Liver (tissue), 9 donors: ENCODE results near the gene EFCAB10. TPM values are rescaled to one million over a fixed set of nuclear protein-coding genes. Genes with fewer than 3 reads are reported as not detected.
A peak's percentile ranks its signal among the peaks of the same experiment; 100 is the strongest.

Experiments
- DNase-seq: peaks from one replicate; pipeline ENCODE4 v3.0.0-alpha.2; 2017; ENCODE audit warnings: low spot score
- H3K27ac ChIP-seq, 2 donors: one replicate each; pipeline ENCODE4 v1.7.0; 2013; ENCODE audit warnings: inconsistent platforms in 2 of 2, low read length in 2 of 2, control low read depth in 1 of 2, low read depth in 1 of 2, mild to moderate bottlenecking in 1 of 2
- H3K27me3 ChIP-seq, 4 donors: one replicate each; pipeline versions ENCODE4 v1.6.1 to v1.7.0; 2013; ENCODE audit warnings: low read length in 3 of 4, inconsistent platforms in 1 of 4, mild to moderate bottlenecking in 1 of 4, moderate library complexity in 1 of 4; ENCODE audit not compliant: control insufficient read depth in 4 of 4, insufficient read depth in 4 of 4
- H3K36me3 ChIP-seq, 4 donors: one replicate each; pipeline versions ENCODE4 v1.6.1 to v1.7.0; 2013; ENCODE audit warnings: low read length in 3 of 4, mild to moderate bottlenecking in 3 of 4, low read depth in 1 of 4, moderate library complexity in 1 of 4; ENCODE audit not compliant: control insufficient read depth in 4 of 4, insufficient read depth in 3 of 4
- H3K4me1 ChIP-seq, 4 donors: one replicate each; pipeline versions ENCODE4 v1.6.1 to v1.7.0; 2013; ENCODE audit warnings: low read length in 3 of 4, mild to moderate bottlenecking in 3 of 4, moderate library complexity in 1 of 4; ENCODE audit not compliant: control insufficient read depth in 4 of 4, insufficient read depth in 4 of 4
- H3K4me3 ChIP-seq, 3 donors: one replicate each; pipeline versions ENCODE4 v1.6.1 to v1.7.0; 2013; ENCODE audit warnings: low read length in 3 of 3, control low read depth in 1 of 3, low read depth in 1 of 3, mild to moderate bottlenecking in 1 of 3
- H3K9ac ChIP-seq, 2 donors: one replicate each; pipeline ENCODE4 v1.7.0; 2013; ENCODE audit warnings: low read length in 2 of 2, mild to moderate bottlenecking in 2 of 2, moderate library complexity in 2 of 2, control low read depth in 1 of 2, low read depth in 1 of 2
- H3K9me3 ChIP-seq, 4 donors: one replicate each; pipeline versions ENCODE4 v1.6.1 to v1.7.0; 2013; ENCODE audit warnings: low read length in 3 of 4; ENCODE audit not compliant: control insufficient read depth in 4 of 4
- ATF3 ChIP-seq: IDR thresholded peaks from 2 replicates; pipeline ENCODE4 v1.6.1; 2016; ENCODE audit warnings: antibody characterized with exemption
- CTCF ChIP-seq: fragments of 150-350 bp; IDR thresholded peaks from 2 replicates; pipeline ENCODE4 v1.5.1; 2017; ENCODE audit warnings: improper control_type of control experiment, low read depth, low read length; ENCODE audit not compliant: missing input control
- FOXA1 ChIP-seq: IDR thresholded peaks from 2 replicates; pipeline ENCODE4 v1.6.1; 2016; ENCODE audit warnings: antibody characterized with exemption
- FOXA2 ChIP-seq: IDR thresholded peaks from 2 replicates; pipeline ENCODE4 v1.6.1; 2016; ENCODE audit warnings: antibody characterized with exemption
- GABPA ChIP-seq, 2 donors: IDR thresholded peaks in 1 of 2; conservative IDR thresholded peaks in 1 of 2; 2 replicates each; pipeline ENCODE4 v1.6.1; 2016; ENCODE audit warnings: antibody characterized with exemption in 2 of 2, mild to moderate bottlenecking in 1 of 2, moderate library complexity in 1 of 2
- HNF4A ChIP-seq, 2 donors: conservative IDR thresholded peaks; 2 replicates each; pipeline ENCODE4 v1.6.1; 2016; ENCODE audit warnings: antibody characterized with exemption in 2 of 2, mild to moderate bottlenecking in 2 of 2
- HNF4G ChIP-seq: IDR thresholded peaks from 2 replicates; pipeline ENCODE4 v1.6.1; 2016; ENCODE audit warnings: antibody characterized with exemption
- JUND ChIP-seq, 2 donors: IDR thresholded peaks; 2 replicates each; pipeline ENCODE4 v1.6.1; 2016; ENCODE audit warnings: antibody characterized with exemption in 2 of 2
- MAX ChIP-seq: IDR thresholded peaks from 2 replicates; pipeline ENCODE4 v1.6.1; 2016; ENCODE audit warnings: antibody characterized with exemption
- NR2F2 ChIP-seq: IDR thresholded peaks from 2 replicates; pipeline ENCODE4 v1.6.1; 2016; ENCODE audit warnings: antibody characterized with exemption
- RAD21 ChIP-seq, 2 donors: IDR thresholded peaks; 2 replicates each; pipeline ENCODE4 v1.6.1; 2016; ENCODE audit warnings: antibody characterized with exemption in 2 of 2, mild to moderate bottlenecking in 2 of 2
- SP1 ChIP-seq: IDR thresholded peaks from 2 replicates; pipeline ENCODE4 v1.6.1; 2018; ENCODE audit warnings: antibody characterized with exemption, mild to moderate bottlenecking
- ZBTB33 ChIP-seq: IDR thresholded peaks from 2 replicates; pipeline ENCODE4 v1.6.1; 2016; ENCODE audit warnings: antibody characterized with exemption
- WGBS: extraction: QIAGEN DNeasy Blood & Tissue Kit; methylation state at CpG from one replicate; pipeline ENCODE4 v1.1.7; 2013; 5-methylcytosine and 5-hydroxymethylcytosine counted together
- polyA plus RNA-seq, 2 donors: library from polyadenylated mRNA; stranded (reverse) in 1 of 2; unstranded in 1 of 2; fragments of 200-250 nt in 1 of 2; fragments of >200 nt in 1 of 2; fragmentation: Nextera tagmentation in 1 of 2; extraction: Ambion mirVana in 1 of 2; gene quantifications; one replicate each; pipeline versions ENCODE4 v1.2.1 to v1.2.3, GENCODE V29; 2013 to 2015
- total RNA-seq, 2 donors: library from RNA; depleted of rRNA; stranded (reverse); fragments of >200 nt; gene quantifications; one replicate each; pipeline ENCODE4 v1.2.3, GENCODE V29; 2014
- donor health status: healthy.
- donor health status: healthy.
- donor health status: healthy.
- donor health status: healthy.
- donor health status: healthy.

Gene EFCAB10
- total and polyA plus RNA-seq, 4 donors: 0.25 TPM; not detected in 3

GRCh38 chr7:105594034-105594433 lies 12.7 kb upstream of the EFCAB10 start:
- TF ChIP-seq HNF4A (conservative IDR thresholded peaks at IDR 0.05) (peak in 1 of 2 donors; percentile 10), FOXA1 (no peak), ATF3 (no peak), MAX (no peak), CTCF (no peak), ZBTB33 (no peak)
- Histone ChIP-seq H3K36me3 (no peaks in the 10 kb centered on the region), H3K9me3 (no peaks in the 10 kb centered on the region), H3K27ac (no peak overlapping the region), H3K27me3 (no peaks in the 10 kb centered on the region), H3K4me3 (no peak overlapping the region), H3K9ac (no peak overlapping the region), H3K4me1 (peaks cover 0 to 7% (median 3%) of the 10 kb centered on the region in 4 donors)
- 28% methylated on average over 3 of the region's 3 CpGs for WGBS
- DNase-seq: no peak

GRCh38 chr7:105591522-105591921 lies 10.2 kb upstream of the EFCAB10 start:
- Histone ChIP-seq H3K27ac (no peak overlapping the region), H3K9ac (no peak overlapping the region)
- 79% methylated on average over 2 of the region's 2 CpGs for whole genome bisulfite sequencing

More at GRCh38 chr7:105591522-105591921, 10.2 kb upstream of the EFCAB10 start:
- no peaks in the 10 kb centered on the region for H3K27me3 ChIP-seq
- TF ChIP-seq GABPA (IDR thresholded peaks at IDR 0.05 in 1 of 2, conservative IDR thresholded peaks at IDR 0.05 in 1 of 2) (no peak), ATF3 (no peak), SP1 (no peak), NR2F2 (no peak), HNF4A (conservative IDR thresholded peaks at IDR 0.05) (no peak), JUND (IDR thresholded peaks at IDR 0.05) (no peak), MAX (no peak), RAD21 (IDR thresholded peaks at IDR 0.05) (no peak), ZBTB33 (no peak), FOXA2 (no peak), HNF4G (no peak), CTCF (no peak)
- no peak overlapping the region for H3K4me3 ChIP-seq
- no peaks in the 10 kb centered on the region for H3K36me3 ChIP-seq
- H3K9me3 ChIP-seq: no peaks in the 10 kb centered on the region
- no peak for DNase-seq
- peaks cover 0 to 7% (median 3%) of the 10 kb centered on the region in 4 donors for H3K4me1 ChIP-seq
